Measurements from ENCODE around the gene PCDH9. TPM values are rescaled to one million over a fixed set of nuclear protein-coding genes. Genes with fewer than 3 reads are reported as not detected.

The PCDH9 gene
- total and polyA plus RNA-seq, 5 experiments from 2014 or later, result 0.04 to 1.7 (median 0.35) TPM

DNA sequence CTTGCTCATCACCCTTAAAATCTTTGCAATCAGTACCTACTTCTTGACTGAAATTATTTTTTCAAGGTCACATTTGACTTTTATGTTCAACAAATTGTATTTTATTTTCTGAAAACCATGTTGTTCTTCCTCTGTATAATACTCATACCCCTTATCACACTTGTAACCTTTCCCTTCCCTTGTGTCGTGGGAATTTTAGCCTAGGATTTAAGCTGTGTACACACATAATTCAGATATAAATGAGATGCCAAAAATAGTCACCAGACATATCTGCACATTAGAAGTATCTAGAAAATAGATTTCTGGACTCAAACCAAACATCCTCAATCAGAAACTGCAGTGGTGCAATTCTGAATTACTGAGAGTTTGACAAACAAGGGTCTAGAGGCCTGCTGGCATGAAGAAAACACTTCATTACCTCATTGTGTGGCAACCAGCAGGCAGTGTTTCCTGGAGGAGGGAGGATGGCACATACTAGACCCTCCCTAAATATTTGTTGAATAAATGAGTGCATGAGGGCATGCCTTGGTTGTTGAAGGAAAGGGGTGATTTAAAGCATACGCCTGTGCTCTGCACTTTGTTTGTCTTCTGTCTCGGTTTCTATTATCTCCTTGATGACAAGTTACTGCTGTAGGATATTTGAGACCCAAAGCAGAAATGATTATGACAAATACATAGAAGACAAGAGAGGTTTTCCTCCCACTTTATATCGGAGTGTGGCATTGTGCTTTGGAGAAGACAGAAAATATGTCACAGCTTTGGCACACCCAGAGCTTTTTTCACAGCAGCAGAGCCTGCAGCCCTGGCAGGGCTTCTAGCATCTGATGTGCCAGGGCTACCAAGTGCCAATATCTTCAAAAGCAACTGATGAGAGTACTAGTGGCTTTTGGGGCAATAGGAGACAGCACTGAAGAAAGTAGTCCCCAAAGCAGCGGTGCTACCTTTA, 881.1 kb downstream of the PCDH9 start:
- Mint-ChIP-seq H3K4me3 (no peak overlapping the region), H3K9me3 (peaks cover 0 to 14% (median 0%) of the 10 kb centered on the region in 9 donors), H3K4me1 (no peaks in the 10 kb centered on the region), H3K36me3 (no peaks in the 10 kb centered on the region), H3K27me3 (no peaks in the 10 kb centered on the region), H3K27ac (no peak overlapping the region)
- DNase-seq (no peak), ATAC-seq (no peak)
- POLR2A ChIA-PET, result no interaction called here

DNA sequence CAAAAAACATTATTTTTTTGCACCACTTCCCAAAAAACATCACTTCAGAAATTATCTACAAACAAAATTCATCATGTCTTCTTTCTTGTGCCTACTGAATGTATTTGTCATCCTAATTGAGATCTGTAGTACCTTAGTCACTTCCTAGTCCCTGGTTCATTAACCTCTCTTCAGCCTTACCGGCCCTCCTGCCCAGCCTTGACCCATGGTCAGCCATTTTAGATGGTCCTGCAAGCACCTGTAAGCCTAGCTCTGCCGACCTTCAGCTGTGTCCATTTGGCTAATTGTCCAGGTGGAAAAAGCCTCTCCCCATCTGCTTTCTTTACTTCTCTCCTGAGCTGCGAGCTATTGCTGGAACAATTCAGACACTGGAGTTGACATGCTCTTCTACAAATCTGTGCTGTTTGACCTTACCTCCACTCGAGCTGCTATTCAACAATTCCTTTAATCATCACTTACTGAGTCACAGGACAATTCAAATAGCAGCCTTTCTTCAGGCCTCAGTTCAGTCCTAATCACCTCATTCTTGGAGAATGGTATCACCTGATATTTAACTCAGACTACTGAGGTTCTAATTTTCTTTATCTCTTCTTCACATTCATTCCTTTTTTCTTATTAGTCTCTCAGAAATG, 882.5 kb downstream of the PCDH9 start:
- ATAC-seq (no peak), DNase-seq (no peak)
- POLR2A ChIA-PET, result no interaction called here
- no peak overlapping the region for H3K4me3 Mint-ChIP-seq
- no peak overlapping the region for H3K27ac Mint-ChIP-seq
- no peaks in the 10 kb centered on the region for H3K27me3 Mint-ChIP-seq
- no peaks in the 10 kb centered on the region for H3K4me1 Mint-ChIP-seq
- no peaks in the 10 kb centered on the region for H3K36me3 Mint-ChIP-seq
- H3K9me3 Mint-ChIP-seq, result peaks cover 0 to 12% (median 0%) of the 10 kb centered on the region in 9 donors

DNA sequence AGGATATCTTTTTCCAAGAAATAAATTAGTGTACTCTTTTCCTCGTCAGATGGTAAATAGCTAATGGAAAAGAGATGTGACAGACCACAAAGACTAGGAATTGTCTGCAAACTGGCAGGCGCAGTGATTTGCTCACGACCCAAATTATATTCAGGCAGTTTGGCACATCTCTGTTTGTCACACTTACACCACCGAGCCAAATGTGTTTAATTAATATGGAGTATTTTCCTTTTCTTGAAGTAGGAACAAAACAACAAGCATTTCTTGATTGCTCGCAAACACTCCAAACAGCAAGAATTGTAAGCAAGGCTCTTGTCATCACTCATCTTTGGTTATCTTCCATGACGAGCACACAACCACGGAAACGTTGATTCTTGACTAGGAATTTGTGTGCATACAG, 884.2 kb downstream of the PCDH9 start:
- ATAC-seq, result no peak
- Mint-ChIP-seq H3K36me3 (no peaks in the 10 kb centered on the region), H3K4me1 (no peaks in the 10 kb centered on the region), H3K27ac (no peak overlapping the region), H3K9me3 (peaks cover 0 to 12% (median 0%) of the 10 kb centered on the region in 9 donors), H3K27me3 (no peaks in the 10 kb centered on the region), H3K4me3 (no peak overlapping the region)
- POLR2A ChIA-PET, result no interaction called here
- DNase-seq, result no peak

DNA sequence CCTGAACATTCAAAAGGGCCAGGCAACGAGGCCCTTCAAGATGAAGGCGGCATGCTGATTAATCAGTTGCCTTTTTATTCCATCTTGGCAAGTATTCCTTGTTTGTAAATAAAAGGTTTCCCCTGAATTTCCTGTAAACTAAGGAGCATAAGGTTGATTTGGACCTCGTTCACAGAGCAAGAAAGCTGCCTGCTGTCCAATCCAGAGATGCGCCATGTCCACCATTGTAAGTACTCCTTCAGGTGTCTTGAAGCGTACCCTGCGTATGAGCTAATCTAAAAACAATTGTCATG, 884.7 kb downstream of the PCDH9 start:
- no peaks in the 10 kb centered on the region for H3K36me3 Mint-ChIP-seq
- no peak overlapping the region for H3K27ac Mint-ChIP-seq
- no peaks in the 10 kb centered on the region for H3K27me3 Mint-ChIP-seq
- DNase-seq, result no peak
- ATAC-seq, result no peak
- H3K4me3 Mint-ChIP-seq, result no peak overlapping the region
- H3K9me3 Mint-ChIP-seq, result peaks cover 0 to 12% (median 0%) of the 10 kb centered on the region in 9 donors
- POLR2A ChIA-PET, result no interaction called here
- H3K4me1 Mint-ChIP-seq, result no peaks in the 10 kb centered on the region

DNA sequence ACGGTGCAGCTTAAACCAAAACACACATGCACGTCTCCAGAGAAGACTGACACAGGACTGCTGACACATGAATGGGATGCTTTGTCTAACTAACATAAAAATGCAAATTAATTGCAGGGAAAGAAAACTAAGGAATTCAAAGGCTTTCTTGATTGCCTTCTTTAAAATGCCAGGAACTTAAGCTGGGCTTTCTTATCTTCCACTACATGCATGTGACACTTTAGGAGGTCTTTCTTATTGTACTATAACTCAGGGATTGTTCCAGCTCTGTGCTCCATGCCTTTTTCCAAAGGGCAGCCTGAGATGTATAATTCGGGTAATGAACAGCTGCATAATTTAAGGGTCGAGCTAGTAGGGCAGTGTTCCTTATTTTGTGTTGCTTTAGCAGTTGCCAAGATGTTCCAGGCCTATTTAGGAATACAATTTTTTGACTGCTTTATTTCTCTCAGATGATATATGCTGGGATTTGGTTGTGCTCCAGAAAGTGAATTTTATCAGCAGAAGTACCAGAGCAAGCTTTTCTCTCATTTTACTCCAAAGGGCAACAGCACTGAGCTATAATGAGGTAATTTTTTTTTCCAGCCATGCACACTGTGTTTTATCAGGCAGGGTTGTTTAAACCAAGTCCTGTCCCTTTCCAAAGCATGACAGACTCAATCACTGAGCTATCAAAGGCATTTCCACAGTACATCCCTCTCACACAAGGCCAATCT, 885.2 kb downstream of the PCDH9 start:
- Mint-ChIP-seq H3K4me3 (no peak overlapping the region), H3K27me3 (no peaks in the 10 kb centered on the region), H3K27ac (no peak overlapping the region), H3K4me1 (no peaks in the 10 kb centered on the region), H3K36me3 (no peaks in the 10 kb centered on the region), H3K9me3 (peaks cover 0 to 9% (median 0%) of the 10 kb centered on the region in 9 donors)
- POLR2A ChIA-PET, result no interaction called here
- no peak for DNase-seq
- ATAC-seq, result no peak

DNA sequence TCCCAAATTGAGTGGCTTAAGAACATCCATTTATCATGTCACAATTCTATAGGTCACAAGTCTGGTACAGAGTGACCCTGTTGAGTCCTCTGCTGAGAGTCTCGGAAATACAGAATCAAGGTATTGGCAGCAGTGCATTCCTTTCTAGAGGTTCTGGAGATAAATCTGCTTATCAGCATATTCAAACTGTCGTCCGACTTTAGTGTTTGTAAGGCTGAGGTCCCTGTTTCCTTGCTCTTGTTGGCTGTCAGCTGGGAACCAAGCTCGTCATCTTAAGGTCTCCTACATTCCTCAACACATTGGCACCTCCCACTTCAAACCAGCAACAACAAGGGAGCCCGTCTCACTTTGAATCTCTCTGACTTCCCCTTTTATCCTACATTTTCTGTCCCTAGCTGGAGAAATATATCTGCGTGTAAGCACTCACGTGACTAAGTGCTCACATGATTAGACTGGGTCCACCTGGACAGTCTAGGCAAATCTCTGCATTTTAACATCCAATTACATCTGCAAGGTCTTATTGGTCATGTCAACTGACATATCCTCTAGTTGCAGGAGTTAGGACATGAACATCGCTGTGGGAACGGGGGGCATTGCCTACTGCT, 886.8 kb downstream of the PCDH9 start:
- H3K36me3 Mint-ChIP-seq, result no peaks in the 10 kb centered on the region
- no peaks in the 10 kb centered on the region for H3K4me1 Mint-ChIP-seq
- DNase-seq (no peak), ATAC-seq (no peak)
- H3K27ac Mint-ChIP-seq, result no peak overlapping the region
- no peaks in the 10 kb centered on the region for H3K27me3 Mint-ChIP-seq
- H3K9me3 Mint-ChIP-seq, result peaks cover 0 to 7% (median 0%) of the 10 kb centered on the region in 9 donors
- H3K4me3 Mint-ChIP-seq, result no peak overlapping the region
- POLR2A ChIA-PET, result no interaction called here

DNA sequence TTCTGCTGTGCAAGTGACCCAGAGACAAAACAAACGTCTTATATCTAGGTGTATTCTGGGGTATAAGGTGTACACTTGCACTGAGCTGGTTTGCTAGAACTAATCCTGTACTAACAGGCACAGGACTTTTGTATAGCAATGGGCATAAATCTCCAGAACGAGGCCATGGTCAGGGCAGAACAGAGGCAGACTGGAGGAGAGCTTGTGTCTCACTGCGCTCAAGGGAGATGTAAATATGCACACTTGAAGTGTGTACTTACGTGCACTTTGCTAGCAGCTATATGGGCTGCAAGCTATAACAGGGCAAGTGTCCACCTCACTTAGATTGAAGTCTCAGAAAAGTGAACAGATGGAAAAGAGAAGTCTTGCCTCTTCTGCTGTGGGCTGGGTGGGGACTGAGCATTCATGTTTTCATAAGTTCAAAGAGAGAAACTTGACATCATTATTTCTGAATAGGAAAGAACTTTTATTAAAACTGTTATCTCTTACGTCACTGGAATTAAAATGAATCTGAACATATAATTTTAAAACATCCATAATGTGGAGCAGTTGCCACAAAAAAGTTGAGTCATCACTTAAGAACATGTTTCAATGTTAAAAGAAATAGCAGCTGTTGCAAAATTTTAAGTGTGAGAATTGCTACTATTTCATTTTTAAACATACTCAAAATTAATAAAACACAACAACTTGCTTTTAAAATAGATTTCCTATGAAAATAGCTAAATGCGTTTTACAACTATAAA, 888.3 kb downstream of the PCDH9 start:
- no peaks in the 10 kb centered on the region for H3K36me3 Mint-ChIP-seq

DNA sequence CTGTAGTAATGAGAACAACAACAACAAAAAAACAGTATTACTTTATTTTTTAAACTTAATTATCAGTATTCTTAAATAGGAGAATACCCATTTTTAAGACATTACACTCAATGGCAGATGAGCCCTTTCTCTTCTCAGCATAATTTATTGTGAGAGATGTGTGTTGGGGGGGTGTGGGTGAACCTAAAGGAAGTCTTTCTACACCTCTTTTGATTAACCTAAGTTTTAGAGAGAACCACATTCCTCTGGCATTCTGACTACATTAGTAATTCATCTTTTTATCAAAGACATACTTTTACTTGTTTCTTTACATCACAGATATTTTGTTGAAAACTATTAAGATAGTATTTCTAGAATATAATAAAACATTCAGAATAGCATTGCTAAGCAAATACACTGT, 890.9 kb downstream of the PCDH9 start:
- ATAC-seq (no peak), DNase-seq (no peak)
- Mint-ChIP-seq H3K4me1 (no peaks in the 10 kb centered on the region), H3K9me3 (peaks cover 0 to 3% (median 0%) of the 10 kb centered on the region in 9 donors), H3K27me3 (no peaks in the 10 kb centered on the region), H3K36me3 (no peaks in the 10 kb centered on the region), H3K4me3 (no peak overlapping the region), H3K27ac (no peak overlapping the region)
- POLR2A ChIA-PET, result no interaction called here

More for the DNA sequence above, 888.3 kb downstream of the PCDH9 start:
- DNase-seq, result no peak
- no peaks in the 10 kb centered on the region for H3K27me3 Mint-ChIP-seq
- peaks cover 0 to 3% (median 0%) of the 10 kb centered on the region in 9 donors for H3K9me3 Mint-ChIP-seq
- no peaks in the 10 kb centered on the region for H3K4me1 Mint-ChIP-seq
- POLR2A ChIA-PET, result no interaction called here
- ATAC-seq, result no peak
- no peak overlapping the region for H3K27ac Mint-ChIP-seq
- no peak overlapping the region for H3K4me3 Mint-ChIP-seq

DNA sequence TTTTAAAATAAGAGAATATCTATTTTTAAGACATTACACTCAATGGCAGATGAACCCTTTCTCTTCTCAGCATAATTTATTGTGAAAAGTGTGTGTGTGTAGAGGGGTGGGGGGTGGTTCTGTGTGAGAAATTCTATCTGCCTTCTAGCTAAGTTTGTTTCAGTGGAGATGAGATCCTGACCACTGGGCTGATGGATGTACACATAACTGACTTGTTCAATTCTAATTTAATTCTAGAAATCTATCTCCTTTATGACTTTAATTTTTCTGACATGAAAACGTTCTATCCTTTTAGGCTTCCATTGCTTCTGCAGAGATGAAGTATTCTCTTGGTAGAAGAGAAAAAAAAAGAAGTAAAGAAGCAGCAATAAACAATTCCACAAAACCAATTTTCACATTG, 891.6 kb downstream of the PCDH9 start:
- POLR2A ChIA-PET, result no interaction called here
- no peak for ATAC-seq
- Mint-ChIP-seq H3K4me3 (no peak overlapping the region), H3K27ac (no peak overlapping the region), H3K4me1 (no peaks in the 10 kb centered on the region), H3K36me3 (no peaks in the 10 kb centered on the region), H3K9me3 (peaks cover 0 to 2% (median 0%) of the 10 kb centered on the region in 9 donors), H3K27me3 (no peaks in the 10 kb centered on the region)
- DNase-seq, result no peak

DNA sequence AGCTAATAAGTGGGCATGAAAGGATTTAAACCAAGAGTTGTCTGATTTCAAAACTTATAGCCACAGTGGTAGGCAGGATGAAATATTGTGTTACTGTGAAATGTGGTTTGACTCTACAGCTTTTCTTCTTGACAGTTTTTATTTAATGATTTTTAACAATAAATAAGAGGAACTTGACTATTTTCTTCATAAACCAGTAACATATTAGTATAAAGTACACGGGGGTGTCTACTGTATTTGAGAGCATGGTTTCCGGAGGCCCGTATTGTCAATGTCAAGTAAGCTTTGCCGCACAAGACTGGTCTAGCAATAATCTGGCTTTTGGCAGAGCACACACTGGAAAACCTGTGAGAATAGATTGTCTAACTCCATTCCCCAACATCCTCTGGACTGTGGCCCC, 894.5 kb downstream of the PCDH9 start:
- H3K4me1 Mint-ChIP-seq, result no peaks in the 10 kb centered on the region
- H3K9me3 Mint-ChIP-seq, result no peaks in the 10 kb centered on the region
- no peak for ATAC-seq
- POLR2A ChIA-PET, result no interaction called here
- H3K4me3 Mint-ChIP-seq, result no peak overlapping the region
- no peak overlapping the region for H3K27ac Mint-ChIP-seq
- no peaks in the 10 kb centered on the region for H3K36me3 Mint-ChIP-seq
- no peak for DNase-seq
- H3K27me3 Mint-ChIP-seq, result no peaks in the 10 kb centered on the region

DNA sequence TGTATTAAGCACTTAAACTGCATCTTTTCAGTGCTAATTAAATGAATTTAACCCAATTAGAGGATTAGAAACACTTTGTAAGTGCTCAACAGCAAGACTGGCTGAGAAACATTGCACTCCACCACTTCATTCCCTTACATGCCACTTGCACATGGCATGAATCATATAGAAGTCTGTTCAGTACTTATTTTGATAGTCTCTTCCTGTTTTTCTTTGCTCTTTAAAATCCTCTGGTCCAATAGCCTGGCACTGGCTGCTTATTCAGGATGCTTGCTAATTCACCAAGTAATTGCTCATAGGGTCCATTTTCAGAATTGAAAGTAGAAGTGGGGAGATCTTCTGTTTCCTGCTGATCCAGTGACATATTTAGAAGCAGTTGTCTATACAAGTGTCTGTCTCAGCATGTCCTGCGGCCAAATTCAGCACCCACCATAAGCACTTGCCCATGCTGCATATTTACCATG, 900.1 kb downstream of the PCDH9 start:
- H3K4me1 Mint-ChIP-seq, result peaks cover 0 to 4% (median 0%) of the 10 kb centered on the region in 4 donors
- ATAC-seq, result no peak

DNA sequence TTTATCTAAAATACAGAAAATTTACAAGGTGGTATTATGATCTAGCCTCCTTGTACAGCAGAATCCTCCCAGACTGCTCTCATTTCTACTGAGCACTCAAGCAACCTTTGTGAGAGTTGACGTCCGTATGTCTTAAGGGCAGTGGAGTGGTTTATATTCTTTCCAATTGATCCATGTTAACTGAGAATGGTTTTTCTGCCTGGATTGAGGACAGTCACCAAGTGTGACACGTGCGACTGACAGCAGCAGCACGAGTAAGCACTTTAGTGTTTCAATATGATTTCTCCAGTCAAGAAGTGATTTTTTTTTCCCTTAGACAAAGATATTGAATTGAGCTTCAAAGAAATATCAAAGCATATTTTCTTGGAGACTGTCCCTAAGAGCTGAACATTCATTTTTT, 901.7 kb downstream of the PCDH9 start:
- H3K36me3 Mint-ChIP-seq, result no peaks in the 10 kb centered on the region

More for the DNA sequence above, 900.1 kb downstream of the PCDH9 start:
- Mint-ChIP-seq H3K36me3 (no peaks in the 10 kb centered on the region), H3K27me3 (no peaks in the 10 kb centered on the region), H3K27ac (no peak overlapping the region), H3K4me3 (no peak overlapping the region), H3K9me3 (peaks cover 0 to 3% (median 0%) of the 10 kb centered on the region in 9 donors)
- POLR2A ChIA-PET, result no interaction called here
- no peak for DNase-seq

More for the DNA sequence above, 901.7 kb downstream of the PCDH9 start:
- no peak for DNase-seq
- Mint-ChIP-seq H3K9me3 (peaks cover 0 to 4% (median 0%) of the 10 kb centered on the region in 9 donors), H3K27ac (no peak overlapping the region), H3K4me1 (peaks cover 0 to 4% (median 0%) of the 10 kb centered on the region in 4 donors), H3K4me3 (no peak overlapping the region), H3K27me3 (no peaks in the 10 kb centered on the region)
- POLR2A ChIA-PET, result no interaction called here
- no peak for ATAC-seq

Measured in naive thymus-derived CD8-positive, alpha-beta T cell (primary cell).